Measurements from ENCODE around the gene EFNB2.

GRCh38 chr13:106450991-106451390 is 84.5 kb downstream of the EFNB2 start:
- TF ChIP-seq, protein P1, sequence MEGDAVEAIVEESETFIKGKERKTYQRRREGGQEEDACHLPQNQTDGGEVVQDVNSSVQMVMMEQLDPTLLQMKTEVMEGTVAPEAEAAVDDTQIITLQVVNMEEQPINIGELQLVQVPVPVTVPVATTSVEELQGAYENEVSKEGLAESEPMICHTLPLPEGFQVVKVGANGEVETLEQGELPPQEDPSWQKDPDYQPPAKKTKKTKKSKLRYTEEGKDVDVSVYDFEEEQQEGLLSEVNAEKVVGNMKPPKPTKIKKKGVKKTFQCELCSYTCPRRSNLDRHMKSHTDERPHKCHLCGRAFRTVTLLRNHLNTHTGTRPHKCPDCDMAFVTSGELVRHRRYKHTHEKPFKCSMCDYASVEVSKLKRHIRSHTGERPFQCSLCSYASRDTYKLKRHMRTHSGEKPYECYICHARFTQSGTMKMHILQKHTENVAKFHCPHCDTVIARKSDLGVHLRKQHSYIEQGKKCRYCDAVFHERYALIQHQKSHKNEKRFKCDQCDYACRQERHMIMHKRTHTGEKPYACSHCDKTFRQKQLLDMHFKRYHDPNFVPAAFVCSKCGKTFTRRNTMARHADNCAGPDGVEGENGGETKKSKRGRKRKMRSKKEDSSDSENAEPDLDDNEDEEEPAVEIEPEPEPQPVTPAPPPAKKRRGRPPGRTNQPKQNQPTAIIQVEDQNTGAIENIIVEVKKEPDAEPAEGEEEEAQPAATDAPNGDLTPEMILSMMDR (IDR thresholded peaks at IDR 0.05; ENCODE audit: low read depth, low read length, poor library complexity, severe bottlenecking) = no peak
- TF ChIP-seq EZH2phosphoT487 (IDR thresholded peaks at IDR 0.05; ENCODE audit: borderline replicate concordance, low read length) = no peak
